ENCODE measurements around the gene KCNK3. TPM values are rescaled to one million over a fixed set of nuclear protein-coding genes. Genes with fewer than 3 reads are reported as not detected.

Gene KCNK3
- total RNA-seq, 1 donor from 2014 or later, result 1.9 TPM

DNA sequence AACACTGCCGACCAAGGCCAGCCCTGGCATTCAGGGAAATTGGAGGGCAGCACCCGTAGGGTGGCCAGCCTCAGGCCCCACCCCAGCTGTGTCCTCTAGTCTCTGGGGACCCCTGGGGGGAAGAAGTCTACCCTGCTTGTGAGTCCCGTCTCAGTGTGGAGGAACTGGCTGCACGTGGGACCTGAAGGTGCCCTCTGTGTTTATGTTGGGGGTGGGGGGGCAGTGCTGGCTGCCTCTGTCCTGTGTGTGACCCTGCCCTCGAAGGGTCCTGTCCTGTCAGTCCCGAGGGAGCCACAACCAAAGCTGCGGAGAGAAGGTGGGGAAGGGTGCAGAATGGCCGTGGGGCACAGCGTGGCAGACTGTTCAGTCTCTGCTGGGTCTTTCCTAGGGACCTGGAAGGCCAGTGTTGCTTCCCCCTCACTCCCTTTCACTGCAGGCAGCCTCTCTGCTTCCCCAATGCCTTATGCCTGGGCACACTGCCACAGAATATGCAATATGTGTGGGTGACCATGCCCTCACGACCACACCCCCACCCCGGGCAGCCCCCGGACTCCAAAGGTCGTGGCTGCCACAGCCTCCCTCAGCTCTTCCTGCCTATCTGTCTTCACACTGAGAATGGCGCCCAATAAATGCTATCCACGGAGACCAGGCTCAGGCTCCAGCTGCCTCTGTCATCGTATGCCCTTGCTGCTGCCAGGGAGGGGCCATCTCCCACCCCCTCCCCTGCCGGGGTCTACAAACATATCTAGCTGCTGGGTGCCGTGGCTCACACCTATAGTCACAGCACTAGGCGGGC is 38.2 kb downstream of the KCNK3 start:
- Histone ChIP-seq H4K20me1 (ENCODE audit: insufficient read depth, low read length) (no peaks in the 10 kb centered on the region), H3K9ac (ENCODE audit: low read length) (no peak overlapping the region), H3K9me3 (ENCODE audit: insufficient read depth, low read depth, low read length) (no peaks in the 10 kb centered on the region), H3K4me1 (ENCODE audit: insufficient read depth, low read length) (peaks cover 9% of the 10 kb centered on the region), H3K79me2 (ENCODE audit: insufficient read depth, low read length) (no peaks in the 10 kb centered on the region), H3K4me3 (ENCODE audit: insufficient read depth, low read depth, low read length) (no peak overlapping the region), H3K27ac (ENCODE audit: low read depth, low read length) (no peak overlapping the region), H3K36me3 (ENCODE audit: insufficient read depth, low read length) (no peaks in the 10 kb centered on the region), H2AFZ (ENCODE audit: low read depth, low read length) (no peak overlapping the region), H3K4me2 (ENCODE audit: low read length) (no peak overlapping the region), H3K27me3 (ENCODE audit: insufficient read depth, low read length) (peaks cover 2% of the 10 kb centered on the region)
- TF ChIP-seq EZH2 (IDR thresholded peaks at IDR 0.05; ENCODE audit: insufficient read depth, low read length), result no peak
- TF ChIP-seq, protein P1, sequence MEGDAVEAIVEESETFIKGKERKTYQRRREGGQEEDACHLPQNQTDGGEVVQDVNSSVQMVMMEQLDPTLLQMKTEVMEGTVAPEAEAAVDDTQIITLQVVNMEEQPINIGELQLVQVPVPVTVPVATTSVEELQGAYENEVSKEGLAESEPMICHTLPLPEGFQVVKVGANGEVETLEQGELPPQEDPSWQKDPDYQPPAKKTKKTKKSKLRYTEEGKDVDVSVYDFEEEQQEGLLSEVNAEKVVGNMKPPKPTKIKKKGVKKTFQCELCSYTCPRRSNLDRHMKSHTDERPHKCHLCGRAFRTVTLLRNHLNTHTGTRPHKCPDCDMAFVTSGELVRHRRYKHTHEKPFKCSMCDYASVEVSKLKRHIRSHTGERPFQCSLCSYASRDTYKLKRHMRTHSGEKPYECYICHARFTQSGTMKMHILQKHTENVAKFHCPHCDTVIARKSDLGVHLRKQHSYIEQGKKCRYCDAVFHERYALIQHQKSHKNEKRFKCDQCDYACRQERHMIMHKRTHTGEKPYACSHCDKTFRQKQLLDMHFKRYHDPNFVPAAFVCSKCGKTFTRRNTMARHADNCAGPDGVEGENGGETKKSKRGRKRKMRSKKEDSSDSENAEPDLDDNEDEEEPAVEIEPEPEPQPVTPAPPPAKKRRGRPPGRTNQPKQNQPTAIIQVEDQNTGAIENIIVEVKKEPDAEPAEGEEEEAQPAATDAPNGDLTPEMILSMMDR (IDR thresholded peaks at IDR 0.05; ENCODE audit: insufficient read depth, low read depth, low read length), result no peak
- DNase-seq (ENCODE audit: low read depth), result no peak
- Mint-ChIP-seq H3K27me3 (ENCODE audit: low read depth, unreplicated experiment) (peaks cover 38% of the 10 kb centered on the region), H3K4me1 (ENCODE audit: low read depth, unreplicated experiment) (peaks cover 7% of the 10 kb centered on the region), H3K27ac (ENCODE audit: unreplicated experiment) (no peak overlapping the region), H3K9me3 (ENCODE audit: unreplicated experiment) (no peaks in the 10 kb centered on the region), H3K36me3 (ENCODE audit: low read depth, unreplicated experiment) (no peaks in the 10 kb centered on the region), H3K4me3 (ENCODE audit: unreplicated experiment) (no peak overlapping the region)
- no peak for FAIRE-seq

DNA sequence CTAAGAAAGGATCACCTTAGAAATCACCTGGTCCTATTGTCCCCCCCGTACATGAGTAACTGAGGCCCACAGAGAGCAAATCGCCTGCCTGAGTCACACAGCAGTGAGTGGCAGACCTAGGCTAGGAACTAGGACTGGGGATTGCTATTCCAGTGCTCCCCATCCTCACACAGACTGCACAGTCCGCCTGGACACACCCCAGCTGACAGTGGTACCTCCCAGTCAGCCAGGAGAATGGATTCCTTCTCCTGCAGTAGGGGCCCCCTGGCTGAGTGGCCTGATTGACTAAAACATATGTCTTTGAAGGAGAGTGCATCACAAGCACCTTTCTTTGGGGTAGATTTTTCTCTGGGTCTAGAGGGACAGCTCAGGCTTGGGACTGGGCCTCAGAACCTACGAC is 39.2 kb downstream of the KCNK3 start:
- TF ChIP-seq EZH2 (IDR thresholded peaks at IDR 0.05; ENCODE audit: insufficient read depth, low read length), result no peak
- TF ChIP-seq, protein P1 (IDR thresholded peaks at IDR 0.05; ENCODE audit: insufficient read depth, low read depth, low read length), result no peak
- Histone ChIP-seq H3K9ac (ENCODE audit: low read length) (no peak overlapping the region), H3K9me3 (ENCODE audit: insufficient read depth, low read depth, low read length) (no peaks in the 10 kb centered on the region), H3K27me3 (ENCODE audit: insufficient read depth, low read length) (peaks cover 2% of the 10 kb centered on the region), H3K4me2 (ENCODE audit: low read length) (no peak overlapping the region), H3K4me3 (ENCODE audit: insufficient read depth, low read depth, low read length) (no peak overlapping the region), H3K36me3 (ENCODE audit: insufficient read depth, low read length) (no peaks in the 10 kb centered on the region), H4K20me1 (ENCODE audit: insufficient read depth, low read length) (no peaks in the 10 kb centered on the region), H3K4me1 (ENCODE audit: insufficient read depth, low read length) (peaks cover 9% of the 10 kb centered on the region), H3K27ac (ENCODE audit: low read depth, low read length) (no peak overlapping the region), H3K79me2 (ENCODE audit: insufficient read depth, low read length) (no peaks in the 10 kb centered on the region), H2AFZ (ENCODE audit: low read depth, low read length) (no peak overlapping the region)
- no peak for DNase-seq (ENCODE audit: low read depth)
- peaks cover 37% of the 10 kb centered on the region for H3K27me3 Mint-ChIP-seq (ENCODE audit: low read depth, unreplicated experiment)
- H3K36me3 Mint-ChIP-seq (ENCODE audit: low read depth, unreplicated experiment), result no peaks in the 10 kb centered on the region
- H3K27ac Mint-ChIP-seq (ENCODE audit: unreplicated experiment), result no peak overlapping the region
- H3K4me1 Mint-ChIP-seq (ENCODE audit: low read depth, unreplicated experiment), result peaks cover 7% of the 10 kb centered on the region
- no peaks in the 10 kb centered on the region for H3K9me3 Mint-ChIP-seq (ENCODE audit: unreplicated experiment)
- H3K4me3 Mint-ChIP-seq (ENCODE audit: unreplicated experiment), result no peak overlapping the region
- FAIRE-seq, result no peak

DNA sequence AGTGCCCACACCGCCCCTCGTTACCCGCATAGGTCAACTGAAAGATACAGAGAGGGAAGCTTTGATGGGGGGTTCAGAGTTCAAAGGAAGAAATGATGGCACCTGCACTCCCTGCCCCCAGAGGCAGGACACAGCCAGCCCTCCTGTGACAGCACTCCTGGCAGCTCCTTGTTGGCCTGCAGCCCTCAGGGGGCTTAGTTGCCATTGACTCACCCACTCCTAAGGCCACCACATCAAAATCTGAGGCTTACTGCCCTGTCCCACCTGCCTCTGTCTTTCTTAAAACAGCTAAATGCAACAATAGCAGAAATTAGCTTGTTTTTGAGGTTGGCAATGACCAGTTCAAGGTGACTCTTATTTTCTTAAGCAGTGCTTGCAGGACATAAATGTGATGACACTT is 39.9 kb downstream of the KCNK3 start:
- no peaks in the 10 kb centered on the region for H3K79me2 ChIP-seq (ENCODE audit: insufficient read depth, low read length)
- Mint-ChIP-seq H3K27me3 (ENCODE audit: low read depth, unreplicated experiment) (peaks cover 32% of the 10 kb centered on the region), H3K9me3 (ENCODE audit: unreplicated experiment) (no peaks in the 10 kb centered on the region), H3K4me1 (ENCODE audit: low read depth, unreplicated experiment) (peaks cover 7% of the 10 kb centered on the region), H3K36me3 (ENCODE audit: low read depth, unreplicated experiment) (no peaks in the 10 kb centered on the region), H3K27ac (ENCODE audit: unreplicated experiment) (no peak overlapping the region), H3K4me3 (ENCODE audit: unreplicated experiment) (no peak overlapping the region)
- no peak overlapping the region for H3K9ac ChIP-seq (ENCODE audit: low read length)
- no peak overlapping the region for H2AFZ ChIP-seq (ENCODE audit: low read depth, low read length)
- H3K36me3 ChIP-seq (ENCODE audit: insufficient read depth, low read length), result no peaks in the 10 kb centered on the region
- DNase-seq (ENCODE audit: low read depth) (no peak), FAIRE-seq (no peak)
- H3K4me3 ChIP-seq (ENCODE audit: insufficient read depth, low read depth, low read length), result no peak overlapping the region
- H4K20me1 ChIP-seq (ENCODE audit: insufficient read depth, low read length), result no peaks in the 10 kb centered on the region
- no peak overlapping the region for H3K27ac ChIP-seq (ENCODE audit: low read depth, low read length)
- H3K4me1 ChIP-seq (ENCODE audit: insufficient read depth, low read length), result peaks cover 9% of the 10 kb centered on the region
- TF ChIP-seq EZH2 (IDR thresholded peaks at IDR 0.05; ENCODE audit: insufficient read depth, low read length), result no peak
- TF ChIP-seq, protein P1 (IDR thresholded peaks at IDR 0.05; ENCODE audit: insufficient read depth, low read depth, low read length), result no peak
- H3K27me3 ChIP-seq (ENCODE audit: insufficient read depth, low read length), result peaks cover 2% of the 10 kb centered on the region
- H3K4me2 ChIP-seq (ENCODE audit: low read length), result no peak overlapping the region
- H3K9me3 ChIP-seq (ENCODE audit: insufficient read depth, low read depth, low read length), result no peaks in the 10 kb centered on the region

All from astrocyte (in vitro differentiated cells and primary cell).